PC-9 (cell line): ENCODE measurements around the gene PHYKPL.

Experiments
- EZH2 ChIP-seq: fragments of 200-600 bp; sonication (generic); IDR thresholded peaks from 2 replicates; pipeline ENCODE4 v1.8.0; 2017; ENCODE audit warnings: antibody characterized with exemption, low read depth
- TF ChIP-seq, protein P1 (sequence below): fragments of 200-600 bp; sonication (generic); conservative IDR thresholded peaks from 2 replicates; pipeline ENCODE4 v1.6.1; 2017; ENCODE audit warnings: mixed run types, antibody characterized with exemption, mild to moderate bottlenecking, moderate library complexity

DNA sequence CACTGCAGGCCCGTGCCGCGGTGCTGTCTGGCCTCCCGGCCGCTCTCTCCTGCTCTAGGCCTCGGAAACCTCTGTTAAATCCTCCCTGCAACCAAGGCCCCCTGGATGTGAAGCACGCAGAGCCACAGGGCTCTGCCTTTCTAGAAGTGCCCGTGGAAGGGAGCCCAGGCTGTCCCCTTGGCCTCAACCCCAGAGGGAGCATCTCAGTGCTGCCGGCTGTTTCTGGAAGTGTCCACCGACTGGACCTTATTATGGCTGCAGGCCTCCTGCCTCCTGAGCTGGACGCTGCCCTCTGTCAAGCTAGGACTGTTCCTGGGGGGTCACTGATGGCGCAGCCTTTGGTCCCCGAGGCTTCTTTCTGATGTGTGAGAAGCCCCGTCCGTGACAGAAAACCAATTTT lies 40.4 kb upstream of the PHYKPL start:
- TF ChIP-seq, protein P1, sequence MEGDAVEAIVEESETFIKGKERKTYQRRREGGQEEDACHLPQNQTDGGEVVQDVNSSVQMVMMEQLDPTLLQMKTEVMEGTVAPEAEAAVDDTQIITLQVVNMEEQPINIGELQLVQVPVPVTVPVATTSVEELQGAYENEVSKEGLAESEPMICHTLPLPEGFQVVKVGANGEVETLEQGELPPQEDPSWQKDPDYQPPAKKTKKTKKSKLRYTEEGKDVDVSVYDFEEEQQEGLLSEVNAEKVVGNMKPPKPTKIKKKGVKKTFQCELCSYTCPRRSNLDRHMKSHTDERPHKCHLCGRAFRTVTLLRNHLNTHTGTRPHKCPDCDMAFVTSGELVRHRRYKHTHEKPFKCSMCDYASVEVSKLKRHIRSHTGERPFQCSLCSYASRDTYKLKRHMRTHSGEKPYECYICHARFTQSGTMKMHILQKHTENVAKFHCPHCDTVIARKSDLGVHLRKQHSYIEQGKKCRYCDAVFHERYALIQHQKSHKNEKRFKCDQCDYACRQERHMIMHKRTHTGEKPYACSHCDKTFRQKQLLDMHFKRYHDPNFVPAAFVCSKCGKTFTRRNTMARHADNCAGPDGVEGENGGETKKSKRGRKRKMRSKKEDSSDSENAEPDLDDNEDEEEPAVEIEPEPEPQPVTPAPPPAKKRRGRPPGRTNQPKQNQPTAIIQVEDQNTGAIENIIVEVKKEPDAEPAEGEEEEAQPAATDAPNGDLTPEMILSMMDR = no peak
- TF ChIP-seq EZH2 = no peak
